HG03575 (cell line): ENCODE results near the gene CCDC8.
"Not testable (repeated sequence)": the region's sequence is repeated elsewhere in the genome, so short reads cannot be mapped to it uniquely, and the experiment has no call there.

Experiments used
- ATAC-seq: cut with Tn5 transposase; IDR thresholded peaks from one replicate; pipeline ENCODE4 v1.9.1; 2021; ENCODE audit not compliant: unreplicated experiment, insufficient number of reproducible peaks, low FRiP score; ENCODE audit errors: extremely low read depth

The CCDC8 gene

DNA sequence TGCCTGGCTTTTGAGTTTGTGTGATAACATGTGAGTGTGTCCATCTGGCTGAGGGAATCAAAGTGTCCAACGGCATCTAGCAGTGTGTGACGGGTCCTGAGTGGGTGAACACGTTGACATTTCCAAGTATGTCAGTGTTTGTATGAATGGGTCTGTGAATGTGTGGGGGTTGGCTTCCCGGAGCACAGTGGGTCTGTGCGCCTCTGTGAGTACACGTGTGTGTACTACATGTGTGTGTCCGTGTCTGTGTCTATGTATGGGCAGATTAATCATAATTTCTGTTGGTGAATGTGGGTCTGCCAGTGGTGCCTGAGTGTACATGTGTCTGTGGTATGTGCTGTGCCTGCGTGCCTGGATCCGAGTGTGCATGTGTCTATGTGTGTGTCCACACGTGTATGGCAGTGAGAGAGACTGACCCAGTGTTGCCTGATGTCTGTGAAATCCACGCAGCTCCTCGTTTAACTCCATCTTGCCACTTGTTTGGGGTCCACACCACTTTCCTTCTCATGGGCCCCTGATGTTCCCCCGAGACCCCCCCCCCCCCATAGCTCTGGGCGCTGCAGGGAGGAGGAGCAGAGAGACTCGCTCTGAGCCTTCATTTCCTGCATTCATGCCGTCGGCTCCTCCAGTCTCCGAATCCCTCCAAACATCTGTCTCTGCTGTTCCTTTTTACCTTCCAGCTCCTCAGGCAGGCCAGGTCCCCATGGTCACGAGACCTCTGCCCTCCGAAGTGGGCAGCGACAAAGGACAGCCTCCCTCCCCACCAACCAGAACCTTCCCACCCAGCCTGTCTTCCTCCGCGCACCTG is 5.3 kb downstream of the CCDC8 start:
- no peak for ATAC-seq

DNA sequence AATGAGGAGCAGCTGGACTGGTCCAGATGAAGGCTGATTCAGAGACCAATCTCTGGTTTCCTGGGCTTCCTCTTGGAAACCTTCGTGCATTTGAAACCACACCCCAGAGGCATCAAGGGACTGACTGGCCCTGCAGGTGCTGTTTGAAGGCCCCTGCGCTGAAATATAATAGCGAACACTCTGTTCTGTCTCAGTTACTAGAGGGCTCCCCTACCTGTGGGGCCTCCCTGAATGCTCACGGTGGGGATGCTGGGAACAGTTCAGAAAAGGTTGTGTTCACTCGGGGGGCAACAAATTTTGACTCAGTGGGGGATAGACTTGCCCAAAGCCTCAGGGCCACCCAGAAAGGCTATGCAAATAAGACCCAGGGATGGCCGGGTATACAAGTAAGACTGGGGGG is 6.4 kb downstream of the CCDC8 start:
- no peak for ATAC-seq

DNA sequence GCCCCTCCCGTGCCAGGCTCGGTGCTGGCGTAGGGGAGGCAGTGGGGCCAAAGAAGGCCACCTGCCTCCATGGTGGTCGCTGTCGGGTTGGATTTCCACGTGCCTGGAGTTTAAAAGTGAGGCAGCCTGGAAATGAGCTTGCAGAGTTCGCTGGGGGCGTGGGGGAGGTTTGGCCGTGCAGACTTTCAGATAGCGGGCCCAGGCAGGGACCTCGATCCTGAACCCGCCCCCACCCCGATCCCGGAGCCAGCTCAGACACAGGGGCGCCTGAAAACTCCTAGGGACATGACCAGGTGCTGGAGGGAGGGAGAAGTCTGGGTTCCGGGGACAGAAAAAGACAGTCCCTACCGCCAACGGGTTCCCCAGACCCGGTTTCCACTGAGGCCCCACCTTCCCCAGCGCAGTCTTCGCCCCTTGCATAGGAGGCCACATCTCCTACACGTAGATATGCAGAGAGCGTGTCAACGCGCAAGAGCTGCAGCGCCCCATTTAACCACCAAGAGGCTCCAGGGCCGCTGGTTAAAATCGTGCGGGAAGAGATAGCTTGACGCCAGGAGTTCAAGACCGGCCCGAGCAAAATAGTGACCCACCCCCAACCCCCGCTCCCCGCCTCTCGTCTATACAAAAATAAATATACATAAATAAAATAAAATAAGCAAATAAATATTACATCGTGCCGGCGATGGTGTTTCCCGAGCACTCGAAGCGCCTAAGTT is 8.5 kb downstream of the CCDC8 start:
- no peak for ATAC-seq

DNA sequence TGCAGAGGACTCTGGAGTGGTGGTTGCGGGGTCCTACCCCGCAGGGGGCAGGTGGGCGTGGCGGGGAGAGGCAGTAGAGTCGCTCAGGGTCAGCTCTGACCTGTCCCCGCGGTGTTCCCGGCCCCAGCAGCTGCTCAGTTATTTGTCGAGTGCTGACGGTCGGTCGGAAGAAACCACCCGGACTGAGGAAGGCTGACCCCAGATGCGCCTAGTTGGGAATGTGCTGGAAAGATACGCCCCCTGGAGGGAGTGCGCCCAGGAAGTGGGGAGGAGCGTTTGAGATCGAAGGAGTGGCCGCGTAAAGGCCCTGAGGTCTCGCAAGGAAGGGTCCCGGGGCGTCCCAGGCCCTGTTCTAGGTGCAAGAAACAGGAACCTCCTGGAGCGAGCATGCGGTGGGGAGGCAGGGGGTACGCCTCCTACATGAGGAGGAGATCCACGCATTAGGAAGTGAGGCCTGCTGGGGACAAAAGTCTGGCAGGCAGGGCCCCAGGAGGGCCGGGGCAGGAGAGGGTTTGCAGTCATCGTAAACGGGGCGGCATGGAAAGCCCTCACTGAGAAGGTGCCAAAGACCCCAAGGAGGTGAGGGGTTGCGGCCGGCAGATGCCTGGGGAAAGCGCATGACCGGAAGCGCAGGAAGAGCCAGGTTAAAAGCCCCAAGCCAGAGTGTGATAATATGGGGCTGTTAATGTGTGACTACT is 9.2 kb downstream of the CCDC8 start:
- no peak for ATAC-seq

DNA sequence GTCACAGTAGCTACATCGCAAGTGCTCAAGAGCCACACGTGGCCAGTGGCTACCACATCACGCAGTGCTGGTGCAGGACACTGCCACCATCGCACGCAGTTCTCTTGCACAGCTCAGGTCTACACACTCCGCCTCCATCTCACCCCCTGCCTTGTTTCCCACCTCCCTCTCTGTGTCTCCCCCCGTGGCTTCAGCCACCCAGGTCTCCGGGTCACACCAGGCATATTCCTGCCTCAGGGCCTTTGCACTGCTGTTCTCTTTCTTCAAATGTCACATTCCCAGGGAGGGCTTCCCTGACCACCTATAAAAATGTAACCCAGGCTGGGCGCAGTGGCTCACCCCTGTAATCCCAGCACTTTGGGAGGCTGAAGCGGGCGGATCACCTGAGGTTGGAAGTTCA is 10.6 kb downstream of the CCDC8 start:
- ATAC-seq, result no peak

DNA sequence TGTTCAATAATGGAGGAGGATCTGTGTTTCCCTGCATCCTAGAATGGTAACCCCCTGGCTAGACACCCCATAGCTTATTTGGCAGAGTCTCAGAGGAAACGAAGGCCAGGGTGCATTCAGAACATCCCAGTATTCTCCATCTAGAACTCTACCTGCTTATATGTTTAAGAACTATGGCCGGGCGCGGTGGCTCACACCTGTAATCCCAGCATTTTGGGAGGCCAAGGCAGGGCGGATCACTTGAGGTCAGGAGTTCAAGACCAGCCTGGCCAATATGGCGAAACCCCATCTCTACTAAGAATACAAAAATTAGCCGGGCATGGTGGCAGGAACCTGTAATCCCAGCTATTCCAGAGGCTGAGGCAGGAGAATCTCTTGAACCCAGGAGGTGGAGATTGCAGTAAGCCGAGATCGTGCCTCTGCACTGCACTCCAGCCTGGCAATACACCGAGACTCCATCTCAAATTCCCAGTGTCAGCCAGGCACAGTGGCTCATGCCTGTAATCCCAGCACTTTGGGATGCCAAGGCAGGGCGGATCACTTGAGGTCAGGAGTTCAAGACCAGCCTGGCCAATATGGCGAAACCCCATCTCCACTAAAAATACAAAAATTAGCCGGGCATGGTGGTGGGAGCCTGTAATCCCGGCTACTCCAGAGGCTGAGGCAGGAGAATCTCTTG is 15.4 kb downstream of the CCDC8 start:
- not testable (repeated sequence) for ATAC-seq

DNA sequence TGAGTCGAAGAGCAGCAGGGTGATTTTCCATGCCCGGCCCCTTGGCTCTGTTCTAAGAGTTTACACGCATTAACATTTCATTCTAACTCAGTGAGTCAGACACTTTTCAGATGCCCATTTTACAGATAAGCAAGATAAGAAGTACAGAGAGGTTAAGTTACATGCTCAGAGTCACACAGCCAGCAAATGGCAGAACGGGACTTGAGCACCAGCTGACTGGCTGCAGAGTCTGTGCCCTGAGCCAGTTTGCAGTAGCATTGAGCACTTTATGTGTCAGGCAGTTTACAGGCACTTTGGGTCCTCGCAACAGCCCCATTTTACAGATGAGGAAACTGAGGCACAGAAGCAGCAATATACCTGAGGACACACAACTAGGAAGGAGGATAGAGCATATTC is 19.0 kb downstream of the CCDC8 start:
- ATAC-seq, result no peak

DNA sequence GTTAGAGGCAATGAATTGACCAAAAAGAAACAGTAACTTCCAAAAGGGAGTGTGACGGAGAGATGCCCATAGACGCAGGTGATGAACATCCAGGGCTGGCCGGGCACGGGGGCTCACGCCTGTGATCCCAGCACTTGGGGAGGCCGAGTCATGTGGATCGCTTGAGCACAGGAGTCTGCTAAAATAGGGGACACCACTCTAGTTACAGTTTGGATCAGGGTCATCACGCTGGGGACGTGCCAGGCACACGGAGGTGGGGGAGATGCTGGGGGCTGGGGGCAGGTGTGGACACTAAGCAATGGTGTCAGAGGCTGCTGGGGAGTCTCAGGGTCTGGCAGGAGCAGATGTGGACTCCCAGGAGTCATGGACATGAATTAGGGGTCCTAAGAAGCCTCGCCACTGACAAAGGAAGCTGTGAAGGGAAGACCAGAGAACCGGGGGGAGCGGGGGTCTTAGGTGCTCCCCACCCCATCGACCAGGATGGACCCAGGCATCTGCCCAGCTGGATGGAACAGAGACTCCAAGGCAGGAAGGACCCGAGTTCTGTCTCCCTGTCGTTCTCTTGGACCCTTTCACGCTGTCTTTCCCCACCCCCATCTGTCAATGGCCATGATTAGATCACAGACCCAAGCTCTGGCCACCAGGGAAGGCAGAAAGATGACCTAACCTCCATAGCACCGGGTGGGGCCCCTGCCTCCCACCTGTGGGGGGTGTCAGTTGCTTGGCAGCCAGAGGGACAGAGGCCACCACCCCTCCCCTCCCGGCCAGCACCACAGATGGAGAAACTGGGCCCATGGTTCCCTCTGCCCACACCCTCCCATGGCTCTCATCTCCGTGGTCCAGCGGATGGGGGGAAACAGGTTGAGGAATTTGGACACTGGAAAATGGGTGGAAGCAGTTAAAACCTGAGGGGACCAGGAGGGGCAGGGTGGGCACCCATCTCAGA is 19.6 kb downstream of the CCDC8 start:
- ATAC-seq, result no peak

DNA sequence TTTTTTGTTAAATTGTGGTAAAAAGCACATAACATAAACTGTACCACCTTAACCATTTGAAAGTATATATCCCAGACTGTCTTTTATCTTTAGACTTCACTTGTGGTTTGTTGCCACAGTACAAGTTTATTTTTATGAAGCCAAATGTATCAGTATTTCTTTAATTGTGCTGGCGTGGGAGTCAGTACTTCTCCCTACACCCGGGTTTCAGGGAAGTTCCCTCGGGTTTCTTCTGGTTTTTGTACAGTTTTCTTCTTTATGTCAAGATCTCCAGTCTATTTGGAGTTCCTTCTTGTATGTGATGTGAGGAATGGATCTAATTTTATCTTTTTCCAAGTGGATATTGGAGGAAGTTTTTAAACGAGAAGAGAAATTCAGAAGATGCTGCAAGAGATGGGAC is 20.5 kb downstream of the CCDC8 start:
- ATAC-seq, result no peak

DNA sequence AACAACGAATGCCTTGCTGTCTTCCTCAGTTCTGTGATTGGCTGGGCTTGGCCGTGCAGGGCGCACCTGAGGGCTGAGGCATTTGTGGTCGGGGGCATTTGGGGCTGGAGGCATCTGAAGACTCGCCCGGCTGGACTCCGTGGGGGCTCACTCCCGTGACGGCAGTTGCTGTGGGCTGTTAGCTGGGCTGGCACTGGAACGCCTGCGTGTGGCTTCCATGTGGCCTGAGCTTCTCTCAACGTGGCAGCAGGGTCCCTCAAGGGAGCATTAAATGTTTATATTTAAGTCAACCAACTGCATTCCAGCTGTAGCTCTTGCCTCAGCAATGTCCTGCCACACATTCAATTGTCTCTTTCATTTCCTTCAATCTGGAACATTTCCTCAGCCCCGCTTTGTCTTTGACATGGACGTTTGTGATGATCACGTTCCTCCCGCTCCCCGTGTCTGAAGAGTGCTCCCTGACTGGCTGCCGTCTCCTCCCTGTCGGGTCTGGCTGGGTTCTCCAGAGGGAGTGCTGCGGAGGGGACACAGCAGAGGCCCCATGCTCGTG is 21.0 kb downstream of the CCDC8 start:
- ATAC-seq, result no peak

DNA sequence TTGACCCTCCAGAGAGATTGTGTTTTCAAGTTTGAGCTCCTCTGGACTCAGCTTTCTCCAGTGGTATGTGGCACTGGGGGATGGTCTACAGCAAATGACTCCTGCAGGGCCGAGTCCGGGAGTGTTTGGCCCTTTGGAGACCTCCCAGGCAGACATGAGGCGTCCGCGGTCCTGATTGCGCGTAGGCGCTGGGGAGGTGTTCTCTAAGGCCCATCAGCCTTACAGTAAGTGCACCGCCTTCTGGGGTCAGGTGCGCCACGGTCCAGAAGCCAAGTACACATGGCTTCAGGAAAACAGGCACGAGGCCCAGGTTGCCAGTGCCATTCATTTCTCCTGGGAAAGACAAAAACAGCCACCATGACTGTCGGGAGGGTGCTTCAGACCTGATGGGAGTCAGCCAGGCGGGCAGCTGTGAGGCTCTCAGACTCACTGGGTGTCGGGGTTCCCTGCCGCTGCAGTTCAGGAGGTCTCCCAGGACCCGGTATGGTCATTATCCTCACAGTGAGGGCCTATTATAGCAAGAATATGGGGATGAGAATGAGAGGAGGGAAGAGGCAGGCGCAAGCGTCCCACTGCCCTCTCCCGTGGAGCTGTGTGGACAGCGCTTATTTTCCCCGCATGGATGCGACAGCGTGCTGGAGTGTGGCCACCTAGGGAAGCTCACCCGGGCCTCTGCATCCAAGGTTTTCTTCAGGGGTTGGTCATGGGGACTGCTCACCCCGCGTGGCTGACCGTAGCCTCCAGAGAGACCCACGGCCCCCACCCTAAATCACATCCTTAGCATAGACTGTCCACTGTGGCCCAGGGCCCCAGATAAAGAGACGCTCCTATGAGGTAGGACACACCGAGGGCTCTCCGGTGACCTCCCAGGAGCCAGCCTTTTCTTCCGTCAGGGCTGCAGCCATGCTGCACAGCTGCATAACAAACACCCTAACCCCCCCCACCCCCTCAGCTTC is 21.8 kb downstream of the CCDC8 start:
- ATAC-seq, result no peak

DNA sequence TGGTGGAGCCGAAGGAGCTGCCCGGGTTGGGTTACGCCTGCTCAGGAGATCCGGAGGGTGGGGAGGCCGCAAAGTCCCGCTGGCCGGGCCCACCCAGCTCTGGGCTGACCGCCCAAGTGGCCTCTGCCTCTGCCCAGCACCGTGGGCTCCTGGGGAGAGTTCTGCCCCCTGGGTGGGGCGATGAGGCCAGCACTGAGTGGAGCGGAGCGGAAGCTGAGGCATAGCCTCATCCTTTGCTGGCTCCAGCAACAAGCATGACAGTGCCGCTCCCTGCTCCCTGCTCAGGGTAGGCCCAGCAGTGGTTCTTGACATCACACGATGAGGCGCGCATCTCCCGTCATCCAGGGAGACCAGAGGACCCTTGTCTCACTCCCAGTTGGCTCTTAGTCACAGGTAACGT is 22.5 kb downstream of the CCDC8 start:
- ATAC-seq, result no peak

DNA sequence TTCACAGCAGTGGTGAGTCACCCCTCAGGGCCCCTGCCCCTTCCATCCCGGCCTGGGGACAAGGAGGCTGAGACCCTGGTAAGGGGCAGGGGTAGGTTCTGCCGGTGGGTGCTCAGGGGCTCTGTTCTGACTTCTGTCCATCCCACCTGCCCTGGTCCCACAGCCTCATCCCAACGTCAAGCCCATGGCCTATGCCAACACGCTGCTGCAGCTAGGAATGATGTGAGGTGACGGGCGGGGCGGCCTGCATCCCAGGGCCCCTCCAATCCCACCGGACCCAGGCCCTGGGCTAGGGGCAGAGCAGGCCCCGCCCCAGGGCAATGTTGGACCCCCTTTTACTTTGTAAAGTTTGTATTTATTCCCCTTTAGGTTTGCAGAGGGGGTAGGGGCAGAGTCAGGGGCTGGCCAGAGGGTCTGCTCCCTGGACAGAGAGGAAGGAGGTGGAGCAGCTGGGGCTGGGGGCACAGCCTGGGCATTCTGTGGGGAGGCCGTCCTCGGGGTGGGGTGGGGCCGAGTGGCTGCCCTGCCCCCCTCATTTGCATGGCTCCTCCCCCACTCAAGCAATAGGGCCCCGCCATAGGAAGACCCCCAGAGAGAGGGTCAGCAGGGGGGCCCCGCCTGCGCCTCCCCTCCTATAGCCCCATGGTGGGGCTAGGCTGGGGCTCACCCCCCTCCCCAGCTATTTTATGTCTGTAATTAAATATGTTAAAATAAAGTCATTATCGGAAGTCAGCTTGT is 23.1 kb downstream of the CCDC8 start:
- no peak for ATAC-seq

DNA sequence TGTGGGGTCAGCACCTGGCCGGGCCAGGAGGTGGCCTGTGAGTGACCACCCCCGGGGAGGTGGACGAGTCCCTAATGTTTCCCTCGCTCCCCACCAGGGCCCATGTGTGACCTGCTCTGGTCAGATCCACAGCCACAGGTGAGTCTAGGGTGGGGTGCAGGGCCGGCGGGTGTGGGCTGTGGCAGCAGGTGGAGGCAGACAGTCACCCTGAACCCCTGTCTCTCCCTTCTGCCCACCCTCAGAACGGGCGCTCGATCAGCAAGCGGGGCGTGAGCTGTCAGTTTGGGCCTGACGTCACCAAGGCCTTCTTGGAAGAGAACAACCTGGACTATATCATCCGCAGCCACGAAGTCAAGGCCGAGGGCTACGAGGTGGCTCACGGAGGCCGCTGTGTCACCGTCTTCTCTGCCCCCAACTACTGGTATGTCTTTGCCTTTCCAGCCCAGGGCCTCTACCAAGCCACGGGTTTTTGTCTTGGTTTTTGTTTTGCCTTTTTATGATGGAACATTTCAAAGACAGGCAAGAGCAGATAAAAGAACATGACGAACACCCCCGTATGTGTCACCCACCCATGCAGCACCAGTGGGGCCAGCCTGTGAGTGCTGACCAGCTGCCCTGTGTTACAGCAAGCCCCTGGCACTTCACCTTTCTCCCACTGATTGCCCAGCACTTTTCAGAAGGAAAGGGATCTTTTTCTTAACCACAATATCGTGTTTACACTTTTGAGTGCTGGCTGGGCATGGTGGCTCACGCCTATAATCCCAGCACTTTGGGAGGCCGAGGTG is 24.9 kb downstream of the CCDC8 start:
- ATAC-seq, result no peak

DNA sequence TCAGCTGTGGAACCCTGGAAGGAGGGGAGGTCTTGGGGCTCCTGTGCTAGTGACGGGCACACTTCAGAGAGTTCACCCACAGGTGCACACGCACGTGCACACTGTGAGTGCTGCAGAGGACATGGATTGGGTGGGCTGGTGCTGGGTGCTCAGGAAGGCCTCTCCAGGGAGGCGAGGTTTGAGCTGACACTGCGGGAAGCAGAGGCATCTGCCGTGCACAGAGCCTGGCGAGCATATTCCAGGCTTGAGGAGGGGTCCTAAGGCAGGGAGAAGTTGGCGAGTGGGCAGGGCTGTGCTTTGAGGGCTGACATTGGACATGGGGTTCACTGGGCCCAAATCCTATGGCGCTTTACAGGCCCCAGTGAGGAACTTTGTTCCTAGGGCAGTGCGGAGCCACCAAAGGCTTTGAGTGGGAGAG is 25.6 kb downstream of the CCDC8 start:
- ATAC-seq, result no peak
